ENCODE results near the gene SLC22A2.
A peak's percentile ranks its signal among the peaks of the same experiment; 100 is the strongest.

The SLC22A2 gene

DNA sequence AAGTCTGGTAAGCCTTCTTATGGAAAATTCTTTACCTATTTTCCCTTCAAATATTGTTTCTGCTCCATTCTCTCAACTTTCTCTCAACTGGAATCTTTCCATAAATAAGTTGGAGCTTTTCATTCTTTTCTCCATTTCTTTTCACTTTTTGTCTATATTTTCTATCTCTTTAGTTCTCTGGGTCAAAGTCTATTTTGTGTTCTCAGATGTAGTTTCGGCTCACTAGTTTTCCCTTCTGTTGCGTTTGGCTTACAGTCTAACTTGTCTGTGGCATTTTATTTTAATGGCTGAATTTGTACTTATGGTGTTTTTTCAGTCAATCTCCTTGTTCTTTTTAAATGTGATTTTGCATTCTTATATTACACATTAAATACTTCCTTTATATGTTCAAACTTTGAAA lies 14.1 kb upstream of the SLC22A2 start:
- FAIRE-seq, result no peak
- no peak for DNase-seq (ENCODE audit: insufficient read length)
- no peak for TF ChIP-seq POLR2A (IDR thresholded peaks at IDR 0.05; ENCODE audit: low read depth, low read length)
- TF ChIP-seq POLR2AphosphoS5 (IDR thresholded peaks at IDR 0.05; ENCODE audit: low read depth, low read length), result no peak
- no peak for TF ChIP-seq TAF1 (IDR thresholded peaks at IDR 0.05; ENCODE audit: borderline replicate concordance, low read depth, low read length)

DNA sequence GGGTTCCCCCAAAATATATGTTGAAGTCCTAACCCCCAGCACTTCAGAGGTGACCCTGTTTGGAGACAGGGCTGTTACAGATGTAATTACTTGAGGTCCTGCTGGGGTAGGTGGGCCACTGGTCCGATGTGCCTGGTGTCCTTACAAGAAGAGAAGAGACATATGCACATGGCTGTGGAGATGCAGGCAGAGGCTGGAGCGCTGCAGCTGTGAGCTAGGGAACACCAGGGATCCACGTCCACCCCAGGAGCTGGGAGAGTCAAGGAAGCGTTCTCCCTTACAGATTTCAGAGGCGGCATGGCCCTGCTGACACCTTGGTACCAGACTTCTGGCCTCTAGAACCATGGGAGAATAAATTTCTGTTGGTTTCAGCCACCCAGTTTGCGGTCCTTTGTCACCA lies 11.7 kb upstream of the SLC22A2 start:
- no peak for TF ChIP-seq TAF1 (IDR thresholded peaks at IDR 0.05; ENCODE audit: borderline replicate concordance, low read depth, low read length)
- no peak for TF ChIP-seq POLR2A (IDR thresholded peaks at IDR 0.05; ENCODE audit: low read depth, low read length)
- no peak for TF ChIP-seq POLR2AphosphoS5 (IDR thresholded peaks at IDR 0.05; ENCODE audit: low read depth, low read length)
- FAIRE-seq (no peak), DNase-seq (ENCODE audit: insufficient read length) (no peak)

DNA sequence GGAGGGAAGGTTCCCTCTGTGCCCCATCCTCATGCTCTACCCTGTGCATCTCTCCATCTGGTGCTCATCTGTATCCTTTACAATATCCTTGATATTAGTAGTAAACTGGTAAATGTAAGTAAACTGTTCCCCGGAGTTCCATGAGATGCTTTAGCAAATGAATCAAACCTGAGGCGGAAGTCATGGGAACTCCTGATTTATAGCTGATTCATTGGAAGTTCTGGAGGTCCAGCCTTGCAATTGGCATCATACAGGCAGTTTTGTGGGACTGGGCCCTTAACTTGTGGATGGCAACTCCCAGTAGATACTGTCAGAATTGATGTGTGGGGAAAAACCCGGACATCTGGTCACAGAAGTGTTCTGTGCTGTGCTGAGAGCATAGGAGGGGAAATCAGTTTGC lies 11.2 kb upstream of the SLC22A2 start:
- FAIRE-seq, result no peak
- DNase-seq (ENCODE audit: insufficient read length), result no peak
- TF ChIP-seq TAF1 (IDR thresholded peaks at IDR 0.05; ENCODE audit: borderline replicate concordance, low read depth, low read length), result no peak
- no peak for TF ChIP-seq POLR2A (IDR thresholded peaks at IDR 0.05; ENCODE audit: low read depth, low read length)
- TF ChIP-seq POLR2AphosphoS5 (IDR thresholded peaks at IDR 0.05; ENCODE audit: low read depth, low read length), result no peak

DNA sequence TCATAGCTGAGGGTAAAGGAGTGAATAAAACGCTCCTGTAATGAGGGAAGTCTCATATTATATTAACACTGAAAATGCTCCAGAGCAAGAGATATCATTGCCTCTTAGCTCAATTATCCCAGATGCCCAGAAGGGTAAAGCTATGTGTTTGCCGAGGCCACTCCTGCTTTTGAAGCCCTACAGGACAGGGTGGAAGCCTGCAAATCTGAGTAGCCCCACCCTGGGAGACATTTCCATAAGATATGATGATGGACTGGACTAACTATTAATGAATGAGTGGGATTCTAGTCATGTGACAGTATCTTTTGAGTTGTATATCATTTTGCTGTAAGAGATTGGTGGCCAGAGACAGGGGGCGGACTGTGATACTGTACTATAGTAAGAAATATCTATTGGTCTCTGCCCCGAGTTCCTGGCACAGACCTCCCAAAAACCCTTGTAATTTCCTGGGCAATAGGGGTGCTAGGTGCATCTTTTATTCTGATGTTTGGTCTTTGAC lies 10.5 kb upstream of the SLC22A2 start:
- DNase-seq (ENCODE audit: insufficient read length) (no peak), FAIRE-seq (no peak)
- TF ChIP-seq POLR2A (IDR thresholded peaks at IDR 0.05; ENCODE audit: low read depth, low read length), result no peak
- TF ChIP-seq TAF1 (IDR thresholded peaks at IDR 0.05; ENCODE audit: borderline replicate concordance, low read depth, low read length), result no peak
- no peak for TF ChIP-seq POLR2AphosphoS5 (IDR thresholded peaks at IDR 0.05; ENCODE audit: low read depth, low read length)

DNA sequence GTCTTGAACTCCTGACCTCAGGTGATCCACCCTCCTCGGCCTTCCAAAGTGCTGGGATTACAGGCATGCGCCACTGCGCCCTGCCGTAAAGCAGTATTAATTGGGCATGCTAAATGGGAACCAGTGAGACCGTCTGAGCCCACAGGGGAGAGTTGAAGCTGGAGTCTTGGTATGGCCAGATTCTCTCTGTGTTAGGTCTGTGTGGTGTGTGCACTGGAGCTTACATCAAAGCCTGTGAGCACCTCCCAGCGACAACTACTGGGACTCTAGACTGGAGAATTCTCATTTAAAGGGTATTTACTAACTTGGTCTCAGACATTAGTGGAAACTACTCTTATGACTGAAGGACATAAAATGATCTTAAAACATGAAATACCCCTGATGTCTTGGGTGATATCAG lies 8.5 kb upstream of the SLC22A2 start:
- FAIRE-seq (no peak), DNase-seq (ENCODE audit: insufficient read length) (no peak)
- TF ChIP-seq TAF1 (IDR thresholded peaks at IDR 0.05; ENCODE audit: borderline replicate concordance, low read depth, low read length) (no peak), POLR2AphosphoS5 (IDR thresholded peaks at IDR 0.05; ENCODE audit: low read depth, low read length) (no peak), POLR2A (IDR thresholded peaks at IDR 0.05; ENCODE audit: low read depth, low read length) (no peak)

DNA sequence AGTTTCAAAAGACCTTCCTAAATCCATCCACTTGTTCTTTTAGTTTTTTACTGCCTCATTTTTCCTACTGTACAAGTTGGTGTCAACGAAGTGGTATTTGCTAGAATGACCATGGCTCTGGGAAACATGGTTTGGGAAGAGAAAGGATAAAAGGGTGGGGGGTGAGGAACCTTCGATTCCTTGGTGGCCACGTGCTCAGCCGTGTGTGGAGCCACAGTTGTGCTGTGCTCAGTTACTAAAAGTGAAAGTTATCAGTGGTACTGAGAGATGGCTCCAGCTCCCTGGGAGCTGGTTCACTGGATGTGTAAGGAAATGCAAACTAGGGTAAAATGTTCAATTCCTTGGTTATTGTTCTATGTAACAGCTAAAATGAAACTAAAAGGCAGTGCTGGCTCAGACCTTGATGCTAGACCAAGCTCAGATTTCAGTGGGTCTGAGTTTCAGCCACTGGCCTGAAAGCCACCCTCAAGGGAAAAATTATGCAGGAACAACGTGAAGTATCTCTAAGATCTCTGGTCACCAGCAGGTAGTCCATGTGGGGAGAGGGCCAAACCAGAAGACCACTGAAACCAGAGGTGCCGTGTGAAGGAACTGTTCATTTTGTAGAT lies 7.4 kb upstream of the SLC22A2 start:
- DNase-seq (ENCODE audit: insufficient read length) (no peak), FAIRE-seq (peak; percentile 58)
- no peak for TF ChIP-seq TAF1 (IDR thresholded peaks at IDR 0.05; ENCODE audit: borderline replicate concordance, low read depth, low read length)
- TF ChIP-seq POLR2A (IDR thresholded peaks at IDR 0.05; ENCODE audit: low read depth, low read length), result no peak
- TF ChIP-seq POLR2AphosphoS5 (IDR thresholded peaks at IDR 0.05; ENCODE audit: low read depth, low read length), result no peak

DNA sequence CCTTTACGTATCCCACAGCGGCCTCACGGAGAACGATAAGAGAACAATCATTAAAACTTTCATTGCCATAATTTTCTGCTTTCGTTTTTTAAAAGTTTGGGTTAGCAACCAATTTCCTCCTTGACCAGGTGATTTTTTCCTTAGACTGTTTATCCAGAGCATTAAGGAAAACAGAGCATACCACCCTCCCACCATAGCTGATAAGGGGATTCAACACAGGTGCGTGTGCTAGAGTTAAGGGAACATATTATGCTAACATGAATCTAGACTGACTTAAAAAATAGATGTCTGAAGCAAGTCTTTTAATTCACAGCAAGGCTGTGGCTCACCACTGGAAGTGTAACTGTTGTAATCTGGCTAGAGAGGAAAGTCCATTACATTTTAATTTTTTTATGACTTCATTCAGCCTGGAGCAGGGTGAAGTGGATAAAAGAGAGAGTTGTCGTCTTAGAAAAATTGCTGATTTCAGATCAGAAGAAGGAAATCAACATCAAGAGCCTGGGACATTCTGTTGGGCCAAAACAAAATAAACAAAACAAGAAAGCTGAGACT lies 5.5 kb upstream of the SLC22A2 start:
- no peak for TF ChIP-seq POLR2A (IDR thresholded peaks at IDR 0.05; ENCODE audit: low read depth, low read length)
- TF ChIP-seq TAF1 (IDR thresholded peaks at IDR 0.05; ENCODE audit: borderline replicate concordance, low read depth, low read length), result no peak
- TF ChIP-seq POLR2AphosphoS5 (IDR thresholded peaks at IDR 0.05; ENCODE audit: low read depth, low read length), result no peak
- FAIRE-seq (no peak), DNase-seq (ENCODE audit: insufficient read length) (no peak)

DNA sequence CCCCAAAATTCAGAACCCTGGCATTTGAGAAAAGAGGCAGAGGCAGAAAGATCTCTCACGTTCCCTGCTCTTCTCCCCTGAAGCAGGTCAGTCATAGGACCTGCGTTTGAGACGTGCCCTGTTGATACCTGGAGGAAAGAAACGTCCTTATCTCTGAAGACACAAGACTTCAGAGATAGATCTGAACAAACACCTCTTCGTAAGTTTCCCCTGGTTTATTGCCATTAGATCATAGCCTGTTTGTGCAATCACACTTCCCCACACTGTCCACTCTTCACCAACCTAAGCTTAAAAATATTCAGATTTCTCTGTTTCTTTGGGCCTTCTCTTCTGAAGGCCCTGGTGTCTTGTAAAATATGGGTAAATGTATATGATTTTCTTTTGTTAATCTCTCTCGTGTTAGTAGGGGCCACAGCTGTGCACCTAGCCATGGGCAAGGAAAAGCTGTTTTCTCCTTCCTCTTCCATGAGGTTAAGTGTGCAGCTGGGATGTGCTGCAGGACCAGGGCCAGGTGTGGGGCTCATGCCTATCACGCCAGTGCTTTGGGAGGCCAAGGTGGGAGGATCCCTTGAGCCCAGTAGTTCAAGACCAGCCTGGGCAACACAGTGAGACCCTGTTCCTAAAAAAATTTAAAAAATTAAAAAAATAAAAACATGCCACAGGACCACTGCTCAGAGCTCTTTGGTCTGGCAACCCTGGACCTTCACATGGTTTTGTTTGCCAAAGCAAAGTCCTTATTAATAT lies 4.7 kb upstream of the SLC22A2 start:
- DNase-seq (ENCODE audit: insufficient read length) (no peak), FAIRE-seq (no peak)
- no peak for TF ChIP-seq TAF1 (IDR thresholded peaks at IDR 0.05; ENCODE audit: borderline replicate concordance, low read depth, low read length)
- no peak for TF ChIP-seq POLR2A (IDR thresholded peaks at IDR 0.05; ENCODE audit: low read depth, low read length)

DNA sequence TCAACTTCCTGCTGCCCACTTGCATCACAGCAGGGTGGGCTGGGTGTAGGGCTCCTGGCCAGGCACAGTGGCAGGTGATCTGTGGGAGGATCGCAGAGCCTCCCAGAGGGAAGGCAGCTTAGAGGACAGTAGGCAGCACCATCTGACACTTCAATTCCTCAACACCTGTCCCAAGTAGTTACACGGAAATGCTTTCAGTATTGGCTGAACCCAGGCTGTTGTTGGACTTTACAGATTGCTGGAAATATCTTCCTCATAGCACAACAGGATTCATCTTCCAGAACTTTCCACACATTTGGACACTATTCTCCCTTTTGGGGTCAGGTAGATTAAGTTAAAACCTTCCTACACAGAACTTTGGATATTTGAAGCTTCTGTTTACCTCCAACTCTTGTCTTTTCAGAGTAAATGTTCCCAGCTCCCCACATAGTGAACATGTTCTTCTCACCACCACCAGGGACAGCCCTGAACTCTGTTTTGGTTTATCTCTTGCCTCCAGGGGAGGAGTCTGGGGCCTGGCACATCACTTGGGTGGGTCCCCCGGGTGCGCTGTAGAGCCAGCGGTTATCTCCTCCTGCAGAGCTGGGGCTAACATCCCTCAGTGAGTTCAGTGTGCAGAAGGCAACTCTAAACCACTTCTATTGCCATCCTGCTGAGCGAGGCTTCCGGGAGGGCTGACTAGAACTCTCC lies 3.5 kb upstream of the SLC22A2 start:
- DNase-seq (ENCODE audit: insufficient read length) (no peak), FAIRE-seq (no peak)
- no peak for TF ChIP-seq POLR2A (IDR thresholded peaks at IDR 0.05; ENCODE audit: low read depth, low read length)
- TF ChIP-seq TAF1 (IDR thresholded peaks at IDR 0.05; ENCODE audit: borderline replicate concordance, low read depth, low read length), result no peak
- no peak for TF ChIP-seq POLR2AphosphoS5 (IDR thresholded peaks at IDR 0.05; ENCODE audit: low read depth, low read length)

DNA sequence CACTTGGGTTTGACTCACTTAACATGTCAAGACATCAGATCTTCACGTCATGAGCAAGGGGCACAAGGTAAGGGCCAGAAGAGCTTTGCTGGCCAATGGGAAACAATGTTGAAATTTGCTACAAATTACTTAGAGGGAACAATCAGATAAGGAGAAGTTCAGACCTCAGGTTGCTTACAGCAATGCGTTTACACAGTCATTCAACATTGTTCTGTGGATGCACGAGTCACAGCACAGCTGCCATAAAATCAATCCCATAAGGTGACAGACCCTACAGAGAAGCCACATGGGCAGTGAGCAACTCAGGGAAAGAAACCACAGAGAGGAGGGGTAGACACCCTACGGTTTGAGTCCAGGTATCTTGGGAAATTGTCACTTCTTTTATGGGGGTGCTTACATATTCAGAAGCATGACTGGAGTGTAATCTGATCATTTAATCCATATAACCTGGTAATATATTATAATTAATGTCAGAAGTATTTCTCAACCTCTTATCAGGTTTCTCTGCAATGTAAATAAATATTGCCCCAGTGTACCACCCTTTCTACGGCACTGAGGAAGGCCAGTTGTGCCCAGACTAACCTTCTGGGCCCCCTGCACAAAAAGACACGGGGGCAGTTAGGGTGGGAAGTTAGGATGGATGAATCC lies 2.3 kb upstream of the SLC22A2 start:
- TF ChIP-seq POLR2A (IDR thresholded peaks at IDR 0.05; ENCODE audit: low read depth, low read length) (no peak), POLR2AphosphoS5 (IDR thresholded peaks at IDR 0.05; ENCODE audit: low read depth, low read length) (no peak), TAF1 (IDR thresholded peaks at IDR 0.05; ENCODE audit: borderline replicate concordance, low read depth, low read length) (no peak)
- DNase-seq (ENCODE audit: insufficient read length) (no peak), FAIRE-seq (no peak)

DNA sequence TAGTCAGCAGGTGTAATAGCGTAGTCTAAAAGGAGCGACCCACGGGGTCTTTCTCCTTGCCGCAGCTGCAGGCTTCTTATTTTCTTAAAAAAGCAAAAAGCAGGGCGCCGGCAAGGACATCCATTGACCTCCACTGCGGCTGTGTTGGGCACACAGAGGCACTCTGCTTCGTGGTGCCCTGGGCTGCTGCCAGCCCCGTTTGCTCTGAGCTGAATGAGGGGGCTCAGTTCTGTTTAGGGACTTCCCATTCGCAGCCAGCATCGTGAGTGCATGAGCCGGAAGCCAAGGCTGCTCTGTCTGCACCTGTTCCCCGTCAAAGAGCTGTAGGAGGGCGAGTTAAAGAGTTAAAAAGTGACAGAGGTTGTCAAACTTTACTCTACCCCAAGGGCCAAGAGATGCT lies 1.7 kb upstream of the SLC22A2 start:
- TF ChIP-seq POLR2A (IDR thresholded peaks at IDR 0.05; ENCODE audit: low read depth, low read length), result no peak
- TF ChIP-seq TAF1 (IDR thresholded peaks at IDR 0.05; ENCODE audit: borderline replicate concordance, low read depth, low read length), result no peak
- DNase-seq (ENCODE audit: insufficient read length) (no peak), FAIRE-seq (no peak)

All from GM12892 (cell line).